ENCODE measurements around the gene ELFN2.

GRCh38 chr22:37378642-37379058 is 48.6 kb downstream of the ELFN2 start:
- TF ChIP-seq CTCF (IDR thresholded peaks at IDR 0.05) (no peak), POLR2A (IDR thresholded peaks at IDR 0.05) (no peak)
